Measurements from ENCODE around the gene TRPT1.
"Not testable (repeated sequence)": the region's sequence is repeated elsewhere in the genome, so short reads cannot be mapped to it uniquely, and the experiment has no call there.

The TRPT1 gene

DNA sequence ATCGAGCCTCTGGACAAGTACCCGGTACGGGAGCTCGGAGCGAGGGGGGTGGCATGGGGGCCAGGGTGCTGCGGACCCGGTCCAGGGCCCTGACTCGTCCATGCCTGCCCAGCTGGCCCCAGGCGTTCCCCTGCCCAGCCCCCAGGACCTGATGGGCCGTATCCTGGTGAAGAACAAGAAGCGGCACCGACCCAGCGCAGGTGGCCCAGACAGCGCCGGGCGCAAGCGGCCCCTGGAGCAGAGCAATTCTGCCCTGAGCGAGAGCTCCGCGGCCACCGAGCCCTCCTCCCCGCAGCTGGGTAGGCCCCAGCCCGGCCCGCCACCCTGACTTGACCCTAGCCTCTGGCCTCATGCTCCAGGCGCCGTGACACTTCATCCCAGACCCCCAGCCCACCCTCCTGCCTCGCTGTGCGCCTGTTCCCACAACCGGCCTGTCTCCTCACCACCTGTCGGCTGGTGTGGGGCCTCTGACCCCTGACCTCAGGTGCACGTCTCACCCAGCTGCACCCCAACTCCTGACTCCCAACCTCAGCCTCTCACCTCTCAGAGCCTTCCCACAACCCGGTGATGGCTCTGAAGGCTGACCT lies 33.1 kb upstream of the TRPT1 start:
- no peak for DNase-seq (ENCODE audit: low read depth in 2 of 2)

DNA sequence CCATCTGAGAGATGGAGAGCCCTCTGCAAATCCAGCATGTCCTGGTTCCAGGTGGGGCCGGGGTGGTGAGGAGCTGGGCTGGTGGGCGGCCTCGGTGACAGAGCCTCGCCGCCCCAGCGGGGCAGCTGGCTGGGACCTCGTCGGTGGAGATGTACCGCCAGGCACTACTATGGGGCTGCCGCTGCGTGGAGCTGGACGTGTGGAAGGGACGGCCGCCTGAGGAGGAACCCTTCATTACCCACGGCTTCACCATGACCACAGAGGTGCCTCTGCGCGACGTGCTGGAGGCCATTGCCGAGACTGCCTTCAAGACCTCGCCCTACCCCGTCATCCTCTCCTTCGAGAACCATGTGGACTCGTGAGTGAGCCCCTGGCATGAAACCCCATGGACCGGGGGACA lies 32.4 kb upstream of the TRPT1 start:
- no peak for DNase-seq (ENCODE audit: low read depth in 2 of 2)

DNA sequence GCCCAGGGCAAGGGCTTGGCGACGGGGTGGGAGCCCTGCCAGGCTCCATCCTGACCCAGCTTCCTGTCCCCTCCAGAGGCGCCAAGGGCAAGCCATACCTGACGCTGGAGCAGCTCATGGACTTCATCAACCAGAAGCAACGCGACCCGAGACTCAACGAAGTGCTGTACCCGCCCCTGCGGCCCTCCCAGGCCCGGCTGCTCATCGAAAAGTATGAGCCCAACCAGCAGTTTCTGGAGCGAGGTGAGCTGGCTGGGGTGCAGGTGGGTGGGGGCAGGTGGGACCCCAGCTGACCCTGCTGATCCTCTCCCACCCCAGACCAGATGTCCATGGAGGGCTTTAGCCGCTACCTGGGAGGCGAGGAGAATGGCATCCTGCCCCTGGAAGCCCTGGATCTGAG lies 30.3 kb upstream of the TRPT1 start:
- no peak for DNase-seq (ENCODE audit: low read depth in 2 of 2)

DNA sequence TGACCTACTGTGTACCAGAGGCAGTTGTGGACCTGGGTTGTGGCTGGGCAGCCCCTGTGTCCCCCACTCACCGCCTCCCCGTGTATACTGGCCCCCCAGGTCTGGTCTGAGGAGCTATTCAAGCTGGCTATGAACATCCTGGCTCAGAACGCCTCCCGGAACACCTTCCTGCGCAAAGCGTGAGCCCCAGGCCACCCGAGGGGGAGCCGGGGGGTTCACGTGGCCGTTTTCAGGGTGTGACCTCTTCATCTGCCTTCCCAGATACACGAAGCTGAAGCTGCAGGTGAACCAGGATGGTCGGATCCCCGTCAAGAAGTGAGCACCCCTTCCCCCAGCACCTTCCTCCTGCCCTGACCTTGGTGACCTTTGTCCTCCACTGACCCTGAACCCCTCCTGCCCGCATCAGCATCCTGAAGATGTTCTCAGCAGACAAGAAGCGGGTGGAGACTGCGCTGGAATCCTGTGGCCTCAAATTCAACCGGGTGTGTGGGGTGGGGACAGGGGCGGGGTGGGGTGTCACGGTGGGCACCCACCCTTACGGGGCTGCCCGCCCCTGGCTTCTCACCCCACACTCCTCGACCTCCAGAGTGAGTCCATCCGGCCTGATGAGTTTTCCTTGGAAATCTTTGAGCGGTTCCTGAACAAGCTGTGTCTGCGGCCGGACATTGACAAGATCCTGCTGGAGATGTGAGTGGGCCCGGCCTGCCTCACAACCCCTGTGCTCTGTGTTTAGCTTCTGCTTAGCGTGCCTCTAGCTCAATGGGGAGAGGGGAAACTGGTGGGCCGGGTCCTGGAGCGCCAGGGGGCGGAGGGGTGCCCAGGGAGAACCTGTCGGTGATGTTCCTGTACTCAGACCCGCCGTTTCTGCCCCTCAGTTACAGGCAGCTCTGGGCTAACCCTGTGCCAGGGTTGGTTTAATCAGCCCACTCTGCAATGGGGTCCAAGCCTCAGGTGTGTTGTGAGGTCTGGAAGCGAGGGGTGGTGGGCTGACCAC lies 29.4 kb upstream of the TRPT1 start:
- no peak for DNase-seq (ENCODE audit: low read depth in 2 of 2)

DNA sequence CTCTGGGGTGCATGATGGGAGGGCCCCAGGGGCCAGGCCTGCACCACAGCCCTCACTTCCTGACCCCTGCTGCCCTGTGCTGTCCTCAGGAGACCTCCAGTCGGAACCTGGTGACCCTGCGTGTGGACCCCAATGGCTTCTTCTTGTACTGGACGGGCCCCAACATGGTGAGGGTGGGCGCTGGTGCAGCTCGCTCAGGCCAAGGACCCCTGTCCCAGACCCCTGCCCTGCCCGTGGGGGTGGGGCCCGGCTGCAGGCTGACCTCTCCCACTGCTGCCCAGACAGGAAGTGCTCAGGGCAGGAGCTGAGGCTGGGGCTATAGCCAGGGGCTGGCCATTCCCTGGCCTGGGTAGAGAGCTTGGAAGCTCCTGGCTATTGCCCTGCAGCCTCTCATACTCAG lies 28.3 kb upstream of the TRPT1 start:
- DNase-seq (ENCODE audit: low read depth in 2 of 2): no peak

DNA sequence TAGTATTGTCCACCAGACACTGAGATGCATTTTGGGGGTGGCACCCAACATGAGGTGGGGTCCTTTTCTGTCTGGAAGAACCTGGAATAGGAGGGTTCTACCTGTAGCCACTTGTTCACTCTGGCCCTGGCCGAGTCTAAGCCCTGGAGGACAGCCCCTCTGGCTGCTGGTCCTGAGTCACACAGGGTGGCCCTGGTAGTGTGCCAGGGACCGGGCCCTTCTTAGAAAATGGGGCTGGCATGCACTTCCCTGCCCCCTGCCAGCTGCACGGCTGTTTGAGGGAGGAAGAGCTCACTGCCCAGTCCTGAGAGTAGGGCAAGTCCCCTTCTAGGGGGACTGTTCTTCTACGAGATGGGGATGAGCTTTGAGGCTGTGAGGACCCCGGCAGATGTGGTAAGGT lies 27.5 kb upstream of the TRPT1 start:
- DNase-seq (ENCODE audit: low read depth in 2 of 2): no peak

DNA sequence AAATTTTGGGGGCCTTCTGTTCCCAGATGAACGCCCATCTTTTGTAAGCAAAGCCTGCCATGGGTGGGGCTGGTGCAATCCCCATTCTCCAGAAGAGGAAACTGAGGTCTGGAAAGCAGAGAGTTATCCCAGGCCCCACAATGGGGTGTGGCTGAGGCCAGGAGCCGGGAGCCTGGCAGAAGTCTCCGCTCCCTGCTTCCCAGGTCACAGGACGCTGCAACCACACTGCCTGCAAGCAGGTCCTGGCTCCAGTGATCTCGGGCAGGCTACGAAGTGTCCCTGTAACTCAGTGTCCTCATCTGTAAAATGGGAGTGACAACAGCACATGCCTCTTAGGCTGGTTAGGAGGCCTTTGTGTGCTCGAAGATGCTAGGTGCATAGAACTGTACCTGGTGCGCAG lies 27.1 kb upstream of the TRPT1 start:
- no peak for DNase-seq (ENCODE audit: low read depth in 2 of 2)

DNA sequence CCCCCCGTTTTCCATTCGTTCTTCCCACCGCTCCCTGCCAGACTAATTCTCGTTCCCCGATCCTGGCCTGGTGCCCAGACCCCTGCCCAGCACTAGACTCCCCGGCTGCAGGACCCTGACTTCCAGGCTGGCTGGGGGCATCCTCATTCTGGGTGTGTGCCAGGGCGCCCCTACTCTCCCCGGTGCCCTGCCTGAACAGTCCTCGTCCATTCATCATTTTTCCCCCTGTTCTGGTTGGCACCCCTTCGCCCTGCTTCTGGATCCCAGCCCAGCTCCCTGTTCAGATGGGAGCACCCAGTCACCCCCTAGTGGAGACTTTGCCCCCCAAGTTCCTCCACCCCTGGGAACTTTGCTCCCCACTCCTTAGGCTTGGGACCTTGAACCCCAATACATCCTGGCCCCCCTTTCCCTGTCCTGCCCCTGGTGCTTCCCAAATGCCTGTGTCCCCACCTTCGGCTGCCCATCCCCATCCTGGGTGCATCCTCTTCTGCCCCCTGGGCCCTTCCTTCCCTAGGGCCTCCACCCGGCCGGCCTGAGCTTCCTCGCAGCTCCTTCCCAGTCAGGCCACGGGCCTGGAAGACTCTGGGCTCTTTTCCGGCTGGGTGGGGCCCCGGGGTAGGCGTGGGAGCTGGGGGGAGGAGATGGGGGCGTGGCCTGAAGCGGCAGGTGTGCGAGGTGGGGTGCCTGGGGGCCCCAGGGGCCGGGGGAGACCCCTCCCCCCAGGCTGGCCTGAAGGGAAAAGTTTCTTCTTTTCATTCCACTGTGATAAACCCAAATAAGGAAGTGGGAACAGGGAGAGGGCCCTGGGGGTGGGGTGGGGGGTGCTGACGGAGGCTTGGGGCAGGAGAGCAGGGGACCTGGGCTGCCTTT lies 26.3 kb upstream of the TRPT1 start:
- no peak for DNase-seq (ENCODE audit: low read depth in 2 of 2)

DNA sequence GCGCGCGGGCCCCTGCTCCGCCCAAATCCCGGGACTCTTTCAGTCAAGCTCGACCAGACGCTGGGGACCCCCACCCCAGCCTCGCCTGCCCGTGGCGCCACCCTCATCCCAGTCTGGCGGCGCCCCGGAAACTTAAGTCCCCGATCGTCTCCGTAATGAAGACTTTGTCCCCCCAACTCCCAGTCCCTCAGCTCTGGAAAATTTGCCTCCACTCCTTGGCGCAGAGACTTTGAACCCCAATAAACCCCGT lies 25.7 kb upstream of the TRPT1 start:
- DNase-seq (ENCODE audit: low read depth in 2 of 2): no peak

DNA sequence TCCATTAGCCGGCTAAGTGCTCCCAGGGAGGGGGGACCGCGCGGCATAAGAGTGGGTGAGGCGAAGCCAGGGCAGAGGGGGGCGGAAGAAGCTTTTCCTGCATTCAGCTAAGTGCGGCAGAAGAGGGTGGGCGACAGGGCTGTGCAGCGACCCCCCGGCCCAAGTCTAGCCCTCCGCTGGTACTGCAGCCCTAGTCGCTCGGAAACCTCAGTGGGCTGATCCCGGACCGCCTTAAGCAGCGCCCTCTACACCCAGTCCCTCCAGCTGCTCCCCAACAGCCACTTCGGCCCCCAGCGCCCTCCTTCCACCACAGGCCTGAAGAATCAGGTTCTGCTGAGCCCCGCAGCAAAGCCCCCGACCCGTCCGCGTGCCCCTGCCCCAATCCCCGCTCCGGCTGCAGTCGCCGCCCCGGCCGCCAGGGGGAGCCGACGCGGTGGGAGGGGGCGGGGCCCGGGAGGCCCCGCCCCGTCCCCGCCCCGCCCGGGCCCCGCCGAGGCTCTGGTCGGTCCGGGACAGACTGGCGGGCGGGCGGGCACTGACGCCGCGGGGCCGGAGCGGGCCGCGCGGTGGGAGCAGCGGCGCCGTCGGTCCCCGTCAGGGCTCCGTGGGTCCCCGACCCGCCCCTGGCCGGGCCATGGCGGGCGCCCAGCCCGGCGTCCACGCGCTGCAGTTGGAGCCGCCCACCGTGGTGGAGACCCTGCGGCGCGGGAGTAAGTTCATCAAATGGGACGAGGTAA lies 25.2 kb upstream of the TRPT1 start, which contains the start of gene PLCB3:
PLCB3 (plus strand) TSS at position 515 of the 737 bp plus-strand sequence; CDS start at position 635, 120 bp downstream.
- DNase-seq (ENCODE audit: low read depth in 2 of 2): peak in 1 of 2 donors; percentile 44

DNA sequence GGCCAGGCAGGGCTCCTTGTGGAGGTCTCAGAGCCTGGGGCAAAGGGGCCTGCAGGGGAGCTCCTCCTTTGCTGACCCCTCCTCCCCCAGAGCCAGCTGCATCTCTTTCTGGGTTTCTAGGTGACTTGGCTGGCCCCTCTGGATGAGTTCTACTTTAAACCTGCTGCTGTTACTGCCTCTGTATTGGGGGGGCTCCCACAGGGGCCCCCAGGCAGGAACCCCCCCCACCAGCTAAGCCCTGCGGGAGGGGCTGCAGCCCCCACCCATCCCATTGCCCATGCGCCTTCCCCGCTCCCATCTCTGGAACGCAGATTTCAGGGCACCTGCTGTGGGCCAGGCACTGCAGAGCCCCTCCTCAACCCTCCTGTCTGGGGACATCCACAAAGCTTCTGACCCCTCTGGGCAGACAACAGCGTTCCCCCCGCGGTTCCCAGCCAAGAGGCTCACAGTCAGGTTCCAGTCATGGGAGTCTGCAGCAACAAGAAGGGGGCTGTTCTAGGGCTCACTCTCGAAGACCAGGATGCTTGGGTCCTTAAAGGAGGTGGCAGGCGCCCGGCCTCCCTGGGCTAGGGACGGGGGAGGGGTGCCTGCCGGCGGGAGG lies 24.5 kb upstream of the TRPT1 start:
- DNase-seq (ENCODE audit: low read depth in 2 of 2): no peak

DNA sequence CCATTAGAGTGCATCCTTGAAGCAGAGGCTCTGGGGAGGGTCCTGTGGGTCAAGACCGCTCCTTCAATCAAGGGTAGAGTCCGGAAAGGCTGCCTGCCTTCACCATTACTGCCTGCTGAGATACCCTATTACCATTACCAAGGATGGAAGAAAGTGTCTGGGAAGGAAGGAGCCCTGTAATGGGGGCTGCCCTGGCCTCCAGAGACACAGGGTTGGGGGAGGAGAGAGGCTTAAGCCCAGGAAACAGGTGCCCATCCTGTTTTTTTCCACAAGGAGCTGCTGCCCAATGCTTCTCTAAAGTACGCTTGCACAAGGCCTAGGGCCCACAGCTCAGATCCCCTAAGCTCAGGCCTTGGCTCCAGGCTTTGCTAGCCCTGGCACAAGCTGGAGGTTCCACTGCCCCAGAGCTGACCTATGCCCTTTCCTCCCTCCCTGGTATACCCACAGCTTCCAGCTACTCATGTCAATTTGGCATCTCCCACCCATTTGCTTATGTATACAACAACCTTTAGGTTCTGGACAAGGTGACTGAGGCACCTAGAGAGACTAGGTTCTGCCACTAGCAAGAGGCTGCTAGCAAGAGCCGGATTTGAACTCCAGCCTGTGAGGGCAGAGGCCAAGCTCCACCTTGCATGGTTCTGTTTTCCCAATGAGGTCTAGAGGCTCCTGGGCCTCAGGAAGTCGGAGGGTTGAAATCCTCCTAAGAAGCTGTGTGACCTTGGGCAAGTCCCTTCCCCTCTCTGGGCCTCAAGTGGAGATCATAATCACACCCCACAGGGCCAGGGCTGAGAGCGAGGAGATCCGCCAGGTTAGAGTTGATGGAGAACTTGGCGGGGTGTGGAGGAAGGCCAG lies 23.8 kb upstream of the TRPT1 start:
- no peak for DNase-seq (ENCODE audit: low read depth in 2 of 2)

DNA sequence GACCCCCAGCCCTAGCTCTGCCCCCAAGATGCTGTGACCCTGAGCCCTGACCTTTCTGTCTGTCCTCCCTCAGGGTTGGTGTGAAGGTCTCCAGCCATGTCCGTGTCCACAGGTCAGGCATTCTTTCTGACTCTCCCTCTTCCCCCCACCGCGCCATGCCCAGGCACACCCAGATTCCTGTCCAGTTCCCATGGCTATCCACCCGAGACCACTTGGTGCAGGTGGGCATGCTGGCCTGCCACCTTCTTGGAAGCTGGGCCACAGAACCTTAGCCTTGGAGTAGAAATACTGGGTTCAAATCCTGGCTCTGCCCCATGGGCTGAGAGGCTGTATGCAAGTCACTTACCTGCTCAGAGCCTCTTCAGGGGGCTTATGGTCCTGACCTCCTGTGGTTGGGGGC lies 23.1 kb upstream of the TRPT1 start:
- no peak for DNase-seq (ENCODE audit: low read depth in 2 of 2)

DNA sequence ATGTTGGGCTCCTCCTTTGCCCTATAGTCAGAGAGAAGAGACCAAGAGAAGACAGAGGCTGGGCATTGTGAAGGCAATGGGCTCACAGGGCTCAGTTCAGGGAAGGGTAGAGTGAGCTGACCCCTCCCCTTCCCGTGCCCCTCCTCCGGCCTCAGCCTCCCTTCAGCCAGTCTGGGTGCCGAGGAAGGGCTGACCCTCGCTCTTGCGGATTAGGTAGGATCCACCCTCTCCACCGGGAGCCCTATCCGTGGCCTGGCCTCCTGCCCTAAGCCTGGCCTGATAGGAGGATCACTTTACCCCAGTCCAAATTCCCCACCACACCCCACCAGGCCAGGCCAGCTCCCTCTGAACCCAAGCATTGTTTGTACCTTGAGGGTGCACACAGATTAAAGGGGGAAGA lies 22.6 kb upstream of the TRPT1 start:
- DNase-seq (ENCODE audit: low read depth in 2 of 2): no peak

DNA sequence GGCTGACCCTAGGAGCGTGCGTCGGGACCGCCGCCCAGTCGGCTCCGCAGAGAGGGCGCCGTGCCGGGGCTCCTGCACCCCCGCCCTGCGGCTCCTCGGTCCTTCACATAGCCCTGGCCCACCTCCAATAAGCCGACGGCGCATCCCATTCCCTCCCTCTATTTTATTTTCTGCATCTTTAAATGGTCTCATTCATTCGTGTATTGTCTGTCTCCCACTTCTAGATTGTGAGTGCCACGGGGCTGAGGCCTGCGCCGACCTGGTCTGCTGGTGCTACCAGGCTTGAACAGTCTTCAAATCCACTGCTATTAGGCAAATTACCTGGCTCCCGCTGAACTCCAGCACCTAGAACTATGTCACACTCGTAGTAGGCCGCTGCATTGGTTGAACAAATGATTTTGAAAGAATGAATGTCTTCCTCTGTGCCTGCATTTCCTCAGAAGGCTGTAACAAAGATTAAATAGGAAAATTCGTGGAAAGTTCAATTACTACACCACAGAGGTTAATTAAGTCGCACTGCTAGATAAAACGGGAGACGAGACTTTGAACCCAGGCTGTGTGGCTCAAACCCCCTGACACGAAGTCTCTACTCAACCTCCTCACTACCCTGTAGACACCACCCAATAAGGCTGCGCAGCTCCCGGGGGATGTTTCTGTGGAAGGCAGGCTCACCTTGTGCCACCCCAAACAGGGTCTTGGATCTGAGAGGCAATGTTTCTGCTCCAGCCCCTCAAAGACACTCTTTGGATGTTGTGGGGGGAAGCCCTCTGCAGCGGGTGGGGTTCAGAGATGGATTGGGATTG lies 21.9 kb upstream of the TRPT1 start:
- DNase-seq (ENCODE audit: low read depth in 2 of 2): no peak

DNA sequence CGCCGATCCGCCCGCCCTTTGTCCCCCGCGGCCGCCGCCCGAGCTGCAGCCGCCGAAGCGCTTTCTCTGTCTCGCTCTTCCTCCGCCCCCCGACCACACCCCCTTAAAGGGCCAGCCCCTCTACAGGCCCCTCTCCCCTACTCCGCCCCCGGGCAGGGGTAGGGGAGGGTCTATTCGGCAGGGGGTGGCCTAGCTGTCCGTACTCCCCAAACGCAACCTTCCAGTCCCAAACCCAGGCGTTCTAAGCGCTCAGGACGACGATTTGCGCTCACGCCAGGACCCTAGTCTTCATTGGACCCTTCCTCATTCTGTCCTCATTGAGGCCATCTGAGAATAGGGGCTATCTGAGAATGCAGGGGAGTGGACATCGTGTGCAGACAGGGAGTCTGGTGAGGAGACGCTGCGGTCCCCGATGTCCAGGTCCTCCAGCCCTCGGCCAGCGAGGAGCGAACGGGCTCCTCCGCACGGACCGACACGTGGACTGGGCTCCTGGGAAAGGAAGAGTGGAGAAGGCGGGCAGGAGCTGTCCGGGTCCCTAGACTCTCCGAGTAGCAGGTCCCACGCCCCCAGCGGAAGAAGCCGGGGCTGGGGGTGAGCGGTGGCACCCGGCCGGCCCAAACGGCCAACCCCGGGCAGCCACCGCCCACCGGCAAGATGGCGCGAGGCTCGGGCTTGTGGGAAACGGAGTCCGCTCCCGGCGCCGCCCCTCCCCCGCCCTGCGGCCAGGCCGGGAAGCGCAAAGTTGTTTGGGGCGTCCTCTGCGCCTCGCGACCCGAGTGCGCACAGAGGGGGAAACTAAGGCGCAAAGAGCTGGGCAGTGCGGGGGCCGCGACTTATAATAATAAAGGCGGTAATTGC lies 21.1 kb upstream of the TRPT1 start, which contains the start of gene PPP1R14B:
PPP1R14B (minus strand) TSS at position 73 of the 858 bp plus-strand sequence. CDS start 270 bp downstream, outside the sequence.
- DNase-seq (ENCODE audit: low read depth in 2 of 2): peak in 1 of 2 donors; percentile 58

DNA sequence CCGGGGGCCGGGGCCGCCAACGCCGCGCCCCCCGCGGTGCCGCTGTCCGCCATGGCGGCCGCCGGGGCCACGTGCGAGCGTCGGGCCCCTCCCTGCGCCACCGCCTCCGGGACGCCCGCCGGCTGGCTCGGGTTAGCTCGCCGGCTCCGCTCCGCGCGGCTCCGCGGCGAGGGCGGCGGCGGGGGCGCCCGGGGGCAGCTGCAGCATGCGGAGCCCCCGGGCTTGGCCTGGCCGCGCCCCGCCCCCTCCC lies 20.6 kb upstream of the TRPT1 start:
- not testable (repeated sequence) for DNase-seq (ENCODE audit: low read depth in 2 of 2)

DNA sequence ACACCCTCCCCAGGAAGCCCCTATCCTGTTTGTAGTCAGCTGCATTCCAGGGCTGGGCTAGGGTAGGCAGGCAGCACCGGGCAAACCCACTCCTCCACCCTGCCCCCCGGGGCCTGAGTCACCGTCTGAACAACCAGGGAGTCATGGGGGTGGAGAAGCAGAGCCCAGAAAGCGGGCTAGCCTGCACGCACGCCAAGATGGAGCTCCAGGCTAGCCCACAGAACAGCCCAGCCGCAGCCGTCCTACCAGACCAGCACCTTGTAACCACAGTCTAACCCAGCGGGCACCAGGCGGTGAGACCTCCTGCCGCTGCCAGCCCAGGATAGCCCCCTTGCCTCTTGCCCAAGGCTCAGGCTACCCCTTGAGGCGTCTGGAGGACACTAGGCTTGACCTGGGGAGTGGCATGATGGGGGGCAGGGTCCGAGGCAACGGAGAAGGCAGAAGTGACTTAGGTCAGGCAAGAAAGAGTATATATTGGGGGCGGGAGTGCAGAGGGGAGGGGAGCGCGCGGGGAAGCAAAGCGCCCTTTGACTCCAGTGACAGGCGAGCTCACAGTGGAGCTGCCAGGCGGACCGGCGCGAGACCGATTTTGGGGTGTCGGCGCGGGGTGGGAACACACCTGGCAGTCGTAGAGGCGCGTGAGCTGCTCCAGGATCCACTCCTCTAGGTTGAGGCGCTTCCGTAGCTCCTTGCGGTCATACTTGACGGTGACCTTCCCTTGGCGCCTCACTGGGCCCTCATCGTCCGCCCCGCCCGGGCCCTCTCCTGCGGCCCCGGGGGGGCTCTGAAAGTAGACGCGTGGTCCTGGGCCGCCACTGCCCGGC lies 20.0 kb upstream of the TRPT1 start:
- DNase-seq (ENCODE audit: low read depth in 2 of 2): peak in 1 of 2 donors; percentile 53
